ENCODE data around the gene KLHL28. TPM values are rescaled to one million over a fixed set of nuclear protein-coding genes. Genes with fewer than 3 reads are reported as not detected.

KLHL28 gene
- total RNA-seq (ENCODE audit: low replicate concordance), result 14.5 and 16.2 TPM in 2 replicates
- long read RNA-seq, full-length matches to known transcripts, result 32 of 51 reads
- long read RNA-seq, partial matches to known transcripts, result 11 of 51 reads
- long read RNA-seq, other reads (novel, unspliced or antisense), result 8 of 51 reads

GRCh38 chr14:44961554-44962333 is at the start of gene KLHL28, which contains the start of gene TOGARAM1:
TSS of gene KLHL28 (minus strand) at chr14:44961947. CDS start at chr14:44945928, 16,019 bp downstream.
TSS of gene TOGARAM1 (plus strand) at chr14:44962190. CDS start at chr14:44962422, 232 bp downstream.
- no peak within 1 kb of the TSS for H3K27ac Mint-ChIP-seq
- no peak for TF ChIP-seq CTCF (conservative IDR thresholded peaks at IDR 0.05)
- peaks cover 31% of the 10 kb centered on the region for H3K4me1 Mint-ChIP-seq (ENCODE audit: unreplicated experiment)
- H3K4me3 Mint-ChIP-seq, result no peak within 1 kb of the TSS
- H3K27me3 Mint-ChIP-seq, result no peaks in the 10 kb centered on the region
- H3K9me3 Mint-ChIP-seq, result no peaks in the 10 kb centered on the region
- DNase-seq (ENCODE audit: extremely low spot score, unreplicated experiment), result peak; percentile 93
- H3K36me3 Mint-ChIP-seq, result peaks cover 7% of the 10 kb centered on the region

DNA sequence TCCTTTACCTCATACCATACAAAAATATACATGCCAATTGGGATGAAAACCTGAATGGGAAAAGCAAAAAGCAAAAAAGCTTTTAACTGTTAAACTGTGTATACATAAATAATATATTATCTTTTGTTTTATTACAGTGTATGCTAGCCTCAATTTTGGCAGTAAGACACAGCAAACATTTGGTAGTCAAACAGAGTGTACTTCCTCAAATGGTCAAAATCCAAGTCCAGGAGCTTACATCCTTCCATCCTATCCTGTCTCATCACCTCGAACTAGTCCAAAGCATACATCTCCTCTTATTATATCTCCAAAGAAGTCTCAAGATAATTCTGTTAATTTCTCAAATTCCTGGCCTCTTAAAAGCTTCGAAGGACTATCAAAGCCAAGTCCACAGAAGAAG is 42.2 kb upstream of the KLHL28 start:
- H3K4me3 Mint-ChIP-seq, result no peak overlapping the region
- no peaks in the 10 kb centered on the region for H3K27me3 Mint-ChIP-seq
- no peaks in the 10 kb centered on the region for H3K9me3 Mint-ChIP-seq
- H3K4me1 Mint-ChIP-seq (ENCODE audit: unreplicated experiment), result no peaks in the 10 kb centered on the region
- H3K36me3 Mint-ChIP-seq, result peaks cover 22% of the 10 kb centered on the region
- H3K27ac Mint-ChIP-seq, result no peak overlapping the region
- DNase-seq (ENCODE audit: extremely low spot score, unreplicated experiment), result no peak
- no peak for TF ChIP-seq CTCF (conservative IDR thresholded peaks at IDR 0.05)

DNA sequence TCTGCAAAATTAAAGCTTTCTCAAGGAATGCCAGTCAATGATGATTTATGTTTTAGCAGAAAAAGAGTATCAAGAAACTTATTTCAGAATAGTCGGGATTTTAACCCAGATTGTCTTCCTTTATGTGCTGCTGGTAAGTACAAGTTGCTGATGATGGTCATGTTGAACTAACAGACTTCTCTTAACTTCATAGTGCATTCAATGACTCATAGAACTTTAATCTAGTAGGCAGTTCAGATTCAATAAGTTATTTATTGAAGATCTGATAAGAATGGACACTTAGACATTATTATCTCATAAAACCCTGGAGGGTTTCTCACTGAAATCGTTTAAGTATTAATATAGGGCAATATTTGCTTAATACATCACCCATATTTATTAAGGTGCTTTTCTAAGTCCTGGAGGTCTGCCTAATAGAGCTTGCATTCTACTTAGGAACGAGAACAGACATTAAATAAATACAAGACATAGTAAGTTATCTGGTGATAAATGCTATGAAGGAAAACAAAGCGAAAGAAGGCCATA is 34.1 kb upstream of the KLHL28 start:
- Mint-ChIP-seq H3K27ac (no peak overlapping the region), H3K36me3 (peaks cover 25% of the 10 kb centered on the region), H3K4me1 (ENCODE audit: unreplicated experiment) (no peaks in the 10 kb centered on the region), H3K9me3 (no peaks in the 10 kb centered on the region), H3K4me3 (no peak overlapping the region), H3K27me3 (no peaks in the 10 kb centered on the region)
- DNase-seq (ENCODE audit: extremely low spot score, unreplicated experiment), result no peak
- no peak for TF ChIP-seq CTCF (conservative IDR thresholded peaks at IDR 0.05)

DNA sequence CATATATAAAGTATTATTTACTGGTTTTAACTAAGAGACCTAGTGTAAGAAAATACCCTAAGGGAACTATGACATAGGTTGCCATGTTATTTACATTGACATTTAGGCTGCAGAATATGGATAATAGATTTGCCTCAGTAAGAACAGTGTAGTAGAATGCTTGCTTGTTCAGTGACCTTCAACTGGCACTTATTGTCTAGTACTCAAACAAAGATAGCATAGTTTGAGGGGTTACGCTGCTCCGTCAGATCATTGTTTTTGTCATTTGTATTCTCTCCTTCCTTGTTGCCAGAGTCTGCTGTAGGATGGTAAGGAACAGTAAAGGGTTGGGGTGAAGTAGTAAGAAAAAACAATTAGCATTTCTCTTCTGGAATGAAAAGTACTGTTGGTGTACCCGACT is 33.4 kb upstream of the KLHL28 start:
- peaks cover 22% of the 10 kb centered on the region for H3K36me3 Mint-ChIP-seq
- TF ChIP-seq CTCF (conservative IDR thresholded peaks at IDR 0.05), result no peak
- no peaks in the 10 kb centered on the region for H3K9me3 Mint-ChIP-seq
- H3K4me3 Mint-ChIP-seq, result no peak overlapping the region
- no peak for DNase-seq (ENCODE audit: extremely low spot score, unreplicated experiment)
- H3K27ac Mint-ChIP-seq, result no peak overlapping the region
- no peaks in the 10 kb centered on the region for H3K27me3 Mint-ChIP-seq
- H3K4me1 Mint-ChIP-seq (ENCODE audit: unreplicated experiment), result no peaks in the 10 kb centered on the region

DNA sequence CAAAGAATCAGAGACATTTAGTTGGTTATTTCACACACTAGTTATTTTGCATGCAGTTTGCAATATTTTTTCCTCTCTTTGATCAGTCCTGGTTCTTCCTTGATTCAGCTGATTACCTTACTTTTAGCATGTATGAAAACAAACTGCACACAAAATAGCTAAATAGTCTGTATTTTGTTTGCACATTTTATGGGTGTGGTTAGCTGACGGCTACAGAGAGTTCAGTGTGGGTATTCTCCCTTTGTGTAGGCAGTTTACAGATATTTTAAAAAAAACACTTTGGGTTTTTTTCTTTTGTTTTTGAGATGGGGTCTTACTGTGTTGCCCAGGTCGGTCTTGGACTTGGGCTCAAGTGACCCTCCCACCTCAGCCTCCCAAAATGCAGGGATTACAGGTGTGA is 28.8 kb upstream of the KLHL28 start:
- TF ChIP-seq CTCF (conservative IDR thresholded peaks at IDR 0.05), result no peak
- Mint-ChIP-seq H3K27ac (no peak overlapping the region), H3K9me3 (no peaks in the 10 kb centered on the region), H3K4me3 (no peak overlapping the region), H3K4me1 (ENCODE audit: unreplicated experiment) (no peaks in the 10 kb centered on the region), H3K36me3 (peaks cover 5% of the 10 kb centered on the region), H3K27me3 (no peaks in the 10 kb centered on the region)
- no peak for DNase-seq (ENCODE audit: extremely low spot score, unreplicated experiment)
